LNCaP clone FGC (cell line): ENCODE data around the gene DIAPH1.

Experiments used
- DNase-seq: peaks from one replicate; pipeline ENCODE4 v3.0.0-alpha.2; 2011; ENCODE audit warnings: low read depth
- H3K4me3 ChIP-seq: 2 replicates; pipeline ENCODE4 v1.5.1; 2011; ENCODE audit warnings: mild to moderate bottlenecking, low read depth, low read length, control low read depth
- CTCF ChIP-seq: IDR thresholded peaks from 2 replicates; pipeline ENCODE4 v1.5.1; 2012; ENCODE audit warnings: mild to moderate bottlenecking; ENCODE audit not compliant: control insufficient read depth, insufficient read depth; ENCODE audit errors: extremely low read depth

DIAPH1 gene

GRCh38 chr5:141522301-141522700 is 96.5 kb downstream of the DIAPH1 start:
- no peak for DNase-seq

GRCh38 chr5:141521244-141521781 is 97.5 kb downstream of the DIAPH1 start:
- no peak overlapping the region for H3K4me3 ChIP-seq
- no peak for TF ChIP-seq CTCF
- DNase-seq = no peak

More at GRCh38 chr5:141522301-141522700, 96.5 kb downstream of the DIAPH1 start:
- TF ChIP-seq CTCF = no peak
- no peak overlapping the region for H3K4me3 ChIP-seq

GRCh38 chr5:141519605-141520565 is 98.9 kb downstream of the DIAPH1 start:
- TF ChIP-seq CTCF = no peak
- DNase-seq = no peak
- no peak overlapping the region for H3K4me3 ChIP-seq

- DNase-seq = no peak
- TF ChIP-seq CTCF = no peak
- H3K4me3 ChIP-seq = no peak overlapping the region
Observed at GRCh38 chr5:141518618-141519015, 100.2 kb downstream of the DIAPH1 start.

GRCh38 chr5:141517880-141518617 is 100.8 kb downstream of the DIAPH1 start:
- no peak for TF ChIP-seq CTCF
- no peak for DNase-seq
- H3K4me3 ChIP-seq = no peak overlapping the region

GRCh38 chr5:141517312-141517711 is 101.5 kb downstream of the DIAPH1 start:
- TF ChIP-seq CTCF = no peak
- DNase-seq = no peak
- H3K4me3 ChIP-seq = no peak overlapping the region
